GM21423 (cell line): ENCODE measurements around the gene EDA.
"Not testable (repeated sequence)": the region's sequence is repeated elsewhere in the genome, so short reads cannot be mapped to it uniquely, and the experiment has no call there.

ENCODE experiments used
- ATAC-seq: cut with Tn5 transposase; IDR thresholded peaks from one replicate; pipeline ENCODE4 v1.9.1; 2021; ENCODE audit warnings: mild to moderate bottlenecking, moderate library complexity; ENCODE audit not compliant: unreplicated experiment

The EDA gene

GRCh38 chrX:69741721-69742120, 125.8 kb downstream of the EDA start:
- no peak for ATAC-seq

- ATAC-seq: no peak
Measured at GRCh38 chrX:69746051-69746450, 130.1 kb downstream of the EDA start.

DNA sequence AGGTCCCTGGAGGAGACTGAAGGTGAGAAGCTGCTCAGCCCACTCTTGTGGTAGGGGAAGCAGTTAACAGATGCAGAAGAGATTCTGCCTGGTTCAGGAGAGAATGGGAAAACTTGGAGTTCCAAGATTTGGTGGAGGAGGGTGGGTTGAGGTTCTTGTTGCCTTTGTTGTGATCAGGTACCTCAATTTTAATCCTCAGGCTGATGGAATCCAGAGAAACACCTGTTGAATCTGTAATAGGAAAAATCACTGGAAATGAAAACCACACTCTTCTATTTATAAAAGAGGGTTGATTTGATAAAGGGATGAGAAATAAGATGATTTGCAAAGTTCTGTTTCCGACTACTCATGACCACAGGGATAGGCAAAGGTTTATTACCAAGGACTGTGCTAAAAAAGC, 132.1 kb downstream of the EDA start:
- no peak for ATAC-seq

DNA sequence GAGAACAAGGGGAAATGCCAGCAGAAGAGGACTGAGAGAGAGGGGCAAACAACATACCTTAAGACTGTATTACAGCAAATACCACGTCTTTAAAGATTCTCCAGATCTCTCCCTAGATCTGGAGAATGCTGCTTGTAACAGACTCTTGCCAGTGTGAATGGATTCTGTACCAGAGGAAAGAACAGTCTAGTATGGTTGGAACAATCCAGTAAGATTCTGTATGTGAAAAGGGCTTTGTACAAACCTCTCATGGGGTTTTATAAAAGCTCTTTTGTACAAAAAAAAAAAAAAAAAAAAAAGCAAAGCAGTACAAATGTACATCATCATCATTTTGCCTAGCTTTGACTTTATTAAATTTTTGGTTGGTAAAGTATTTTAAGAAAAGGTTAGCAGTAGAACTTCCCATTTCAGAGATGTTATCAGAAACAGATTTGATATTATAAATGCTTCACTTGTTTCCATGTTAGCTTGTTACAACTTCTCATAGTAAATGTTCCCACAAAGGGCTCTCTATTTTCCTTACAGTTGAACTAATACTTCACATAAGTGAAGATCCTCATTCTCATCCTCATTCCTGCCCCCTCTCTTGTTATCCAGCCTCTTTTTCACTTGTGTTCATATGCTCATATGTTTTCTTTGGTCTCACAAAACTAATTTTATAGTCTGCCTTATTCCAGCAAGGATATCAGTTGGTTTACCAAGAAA, 144.2 kb downstream of the EDA start:
- no peak for ATAC-seq

DNA sequence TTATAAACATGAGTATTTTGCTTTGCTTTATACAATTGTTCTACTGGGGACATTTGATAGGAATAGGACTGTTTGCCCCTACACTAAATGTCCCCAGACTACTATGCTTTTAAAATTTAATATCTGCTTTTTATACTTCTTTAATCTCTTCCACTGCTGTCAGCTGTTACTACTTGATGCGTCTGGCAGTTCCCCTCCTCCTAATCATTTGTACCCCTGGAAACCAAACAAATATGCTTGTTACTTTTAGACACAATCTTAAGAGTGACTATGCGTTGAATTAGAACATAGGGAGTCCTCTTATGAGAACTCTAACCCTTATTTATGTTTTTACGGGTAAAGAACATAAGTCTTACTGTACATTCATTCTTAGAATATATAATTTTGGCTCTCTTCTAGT, 145.7 kb downstream of the EDA start:
- ATAC-seq: no peak

DNA sequence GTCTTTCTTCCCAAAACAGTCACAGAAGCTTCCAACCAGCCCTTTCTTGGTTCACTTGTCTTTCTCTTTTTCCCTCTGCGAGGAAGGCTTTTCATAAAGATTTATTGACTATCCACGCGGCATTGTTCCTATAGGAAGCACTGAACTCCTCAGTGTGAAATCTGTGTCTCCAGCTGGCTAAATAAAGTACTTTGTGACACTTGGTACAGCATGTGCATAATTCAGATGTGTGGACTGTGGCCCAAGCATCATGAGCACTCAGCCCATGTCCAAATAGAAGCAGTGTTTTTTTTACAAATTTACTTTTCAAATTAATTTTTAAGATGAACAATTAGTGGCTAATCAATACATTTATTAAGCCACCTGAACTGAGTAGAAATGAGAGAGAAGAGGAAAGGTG, 146.4 kb downstream of the EDA start:
- ATAC-seq: no peak

- no peak for ATAC-seq
Measured at GRCh38 chrX:69793260-69793935, 177.5 kb downstream of the EDA start.

- ATAC-seq: no peak
Measured at GRCh38 chrX:69795702-69796101, 179.8 kb downstream of the EDA start.

DNA sequence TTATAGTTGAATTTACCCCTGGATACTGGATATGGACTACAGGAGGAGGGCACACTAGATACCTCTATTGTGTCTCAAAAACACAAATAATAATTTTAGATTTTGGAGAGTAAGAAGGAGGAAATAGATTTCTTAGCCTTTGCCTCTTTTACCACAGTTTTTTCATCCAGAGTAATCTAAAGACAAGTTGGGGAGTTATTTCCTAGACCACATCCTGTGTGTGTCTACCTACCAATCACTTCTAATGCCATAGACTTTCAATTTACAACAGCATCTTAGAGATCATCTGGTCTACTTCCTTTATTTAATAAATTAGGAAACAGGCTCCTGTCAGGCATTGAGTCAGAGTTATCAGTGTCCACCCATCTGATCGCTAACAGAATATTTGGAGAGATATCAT, 191.5 kb downstream of the EDA start:
- ATAC-seq: no peak

- ATAC-seq: no peak
Measured at GRCh38 chrX:69808375-69808774, 192.5 kb downstream of the EDA start.

DNA sequence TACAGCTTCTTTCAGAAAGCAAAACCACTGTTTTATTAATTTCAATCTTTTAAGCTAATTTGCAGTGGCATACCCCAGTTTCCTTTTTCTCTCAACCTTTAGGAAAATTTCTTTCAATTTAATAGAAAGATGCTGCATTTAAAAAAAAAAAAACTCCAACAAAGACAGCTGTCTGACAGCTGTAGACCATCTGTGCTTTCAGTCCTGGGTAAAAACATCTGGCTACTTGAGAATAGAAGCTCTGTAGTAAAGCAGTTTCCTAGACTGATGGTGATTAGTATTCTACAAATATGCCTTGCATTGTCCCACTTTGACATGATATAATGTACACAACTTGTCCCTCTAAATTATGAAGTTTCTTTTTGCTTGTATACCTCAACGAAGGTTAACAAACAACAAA, 197.8 kb downstream of the EDA start:
- ATAC-seq: no peak

DNA sequence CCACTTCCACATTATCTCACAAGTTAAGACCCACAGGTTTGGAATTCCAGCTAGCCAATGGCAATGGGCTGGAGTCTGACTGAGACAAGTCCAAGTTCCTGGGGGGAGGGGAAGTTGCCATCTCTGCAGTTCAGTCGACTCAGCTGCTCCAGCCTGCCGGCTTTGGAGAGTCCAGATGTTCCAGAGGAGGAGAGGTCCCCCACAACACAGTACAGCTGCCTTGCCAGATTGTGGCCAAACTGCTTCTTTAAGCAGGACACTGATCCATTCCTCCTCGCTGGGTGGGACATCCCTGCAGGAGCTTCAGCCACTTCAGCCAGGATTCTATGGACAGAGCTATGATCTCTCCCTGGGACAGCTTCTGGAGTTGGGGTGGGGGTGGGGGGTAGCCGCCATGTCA, 199.2 kb downstream of the EDA start:
- ATAC-seq: no peak

GRCh38 chrX:69815519-69815918, 199.6 kb downstream of the EDA start:
- ATAC-seq: no peak

DNA sequence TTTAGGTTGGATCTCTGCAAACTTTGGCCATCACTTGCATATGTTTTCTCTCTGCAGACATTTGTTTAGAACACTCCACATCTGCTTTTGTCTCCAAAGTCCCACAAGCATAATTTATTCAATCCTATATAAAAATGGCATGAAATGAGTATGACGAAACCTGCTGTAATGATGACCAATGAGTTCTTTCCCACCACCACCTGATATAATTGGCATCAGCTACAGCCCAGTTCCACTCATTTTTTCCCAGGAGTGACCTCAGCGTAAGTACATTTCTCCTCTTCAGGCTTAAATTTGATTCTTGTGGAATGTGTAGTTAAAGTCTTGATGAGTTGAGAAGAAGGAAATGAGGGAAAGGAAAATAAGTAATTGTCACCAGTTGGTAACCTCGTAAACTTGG, 228.7 kb downstream of the EDA start:
- ATAC-seq: no peak

GRCh38 chrX:69859999-69860398, 244.1 kb downstream of the EDA start:
- not testable (repeated sequence) for ATAC-seq

DNA sequence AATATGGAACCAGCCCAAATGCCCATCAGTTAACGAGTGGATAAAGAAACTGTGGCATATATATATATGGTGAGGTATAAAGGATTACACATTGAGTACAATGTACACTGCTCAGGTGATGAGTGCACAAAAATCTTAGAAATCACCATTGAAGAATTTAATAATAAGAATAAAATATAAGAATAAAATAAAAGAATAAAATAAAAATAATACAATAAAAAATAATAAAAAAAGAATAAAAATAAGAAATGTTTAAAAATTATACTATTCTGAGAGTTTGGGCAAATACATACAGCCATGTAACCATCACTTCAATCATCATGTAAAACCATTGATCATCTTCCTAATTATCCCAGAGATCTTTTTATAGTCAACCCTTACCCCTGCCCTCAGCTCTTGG, 260.3 kb downstream of the EDA start:
- no peak for ATAC-seq

- ATAC-seq: no peak
Measured at GRCh38 chrX:69884210-69884609, 268.3 kb downstream of the EDA start.

- ATAC-seq: no peak
Measured at GRCh38 chrX:69896046-69896445, 280.1 kb downstream of the EDA start.

GRCh38 chrX:69900491-69900890, 284.6 kb downstream of the EDA start:
- ATAC-seq: no peak

GRCh38 chrX:69906447-69906846, 290.5 kb downstream of the EDA start:
- ATAC-seq: no peak

- ATAC-seq: no peak
Measured at GRCh38 chrX:69914781-69915180, 298.9 kb downstream of the EDA start.

DNA sequence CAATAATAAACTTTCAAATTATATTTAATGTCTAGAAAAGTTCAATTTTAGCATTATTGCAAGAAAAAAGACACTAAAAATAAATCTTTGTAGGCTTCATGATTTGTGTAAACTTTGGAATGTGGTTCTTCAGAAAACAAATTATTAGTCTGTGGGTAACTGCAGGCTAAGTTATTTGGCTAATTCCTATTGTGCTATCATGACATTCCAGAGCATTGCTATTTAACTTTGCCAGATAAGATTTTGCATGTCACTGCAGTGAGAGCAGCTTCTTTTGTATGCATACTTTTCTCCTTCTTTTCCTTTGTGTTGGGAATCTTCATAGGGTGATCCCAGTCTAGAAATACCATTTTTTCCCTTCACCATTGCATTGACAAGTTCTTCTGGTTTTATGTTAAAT, 303.8 kb downstream of the EDA start:
- no peak for ATAC-seq

GRCh38 chrX:69932323-69932722, 316.4 kb downstream of the EDA start:
- no peak for ATAC-seq
